CD4-positive, alpha-beta T cell (primary cell): ENCODE results near the gene AQP5. TPM values are rescaled to one million over a fixed set of nuclear protein-coding genes. Genes with fewer than 3 reads are reported as not detected.

Experiments used
- ATAC-seq: fragments of 200-7000 bp; cut with Tn5 transposase; one replicate; pipeline ENCODE4 v1.10.0; 2022; ENCODE audit warnings: mild to moderate bottlenecking; ENCODE audit not compliant: poor library complexity
- CTCF ChIA-PET: fragments of 350-600 bp; sonication (Branson Sonifier 250); formaldehyde crosslinking; loops from one replicate; lab custom pipeline; 2021; ENCODE audit warnings: antibody characterized with exemption, inconsistent platforms; lab: Charles Lee
- POLR2A ChIA-PET: fragments of 350-600 bp; sonication (Branson Sonifier 250); formaldehyde crosslinking; loops from one replicate; lab custom pipeline; 2021; ENCODE audit warnings: antibody characterized with exemption, inconsistent platforms; lab: Charles Lee
- DNase-seq, 14 experiments: peaks; one replicate each; pipeline ENCODE4 v3.0.0-alpha.2; 2013 to 2020; ENCODE audit warnings: mixed read lengths in 2 of 14
- H3K27ac ChIP-seq, 2 donors: one replicate each; pipeline versions ENCODE4 v1.5.1 to v1.7.0; 2013; ENCODE audit warnings: low read length in 2 of 2, low read depth in 1 of 2, mild to moderate bottlenecking in 1 of 2
- H3K27me3 ChIP-seq, 2 experiments: 1 replicate in 1 of 2; 2 replicates in 1 of 2; pipeline versions ENCODE4 v1.6.1 to v1.7.0; 2013; ENCODE audit warnings: low read length in 2 of 2, control low read depth in 1 of 2, mild to moderate bottlenecking in 1 of 2, moderate library complexity in 1 of 2; ENCODE audit not compliant: insufficient read depth in 2 of 2, control insufficient read depth in 1 of 2
- H3K36me3 ChIP-seq: one replicate; pipeline ENCODE4 v1.6.1; 2013; ENCODE audit warnings: low read length, control low read depth; ENCODE audit not compliant: insufficient read depth
- H3K4me1 ChIP-seq: one replicate; pipeline ENCODE4 v1.6.1; 2013; ENCODE audit warnings: low read length, control low read depth; ENCODE audit not compliant: insufficient read depth
- H3K4me3 ChIP-seq: one replicate; pipeline ENCODE4 v1.5.1; 2013; ENCODE audit warnings: mild to moderate bottlenecking, low read length, moderate library complexity
- H3K9me3 ChIP-seq, 2 experiments: 1 replicate in 1 of 2; 2 replicates in 1 of 2; pipeline versions ENCODE4 v1.6.1 to v1.7.0; 2013; ENCODE audit warnings: low read length in 2 of 2, mild to moderate bottlenecking in 2 of 2, control low read depth in 1 of 2, moderate library complexity in 1 of 2; ENCODE audit not compliant: control insufficient read depth in 1 of 2, insufficient read depth in 1 of 2
- H3K27ac Mint-ChIP-seq: one replicate; pipeline ENCODE4 v1.8.0; 2020; ENCODE audit warnings: mixed read lengths
- H3K27me3 Mint-ChIP-seq: one replicate; pipeline ENCODE4 v1.8.0; 2021; ENCODE audit warnings: mixed read lengths
- H3K36me3 Mint-ChIP-seq: one replicate; pipeline ENCODE4 v1.8.0; 2021; ENCODE audit warnings: low read depth, mixed read lengths
- H3K4me1 Mint-ChIP-seq: one replicate; pipeline ENCODE4 v1.8.0; 2021; ENCODE audit warnings: low read depth, mixed read lengths
- H3K4me3 Mint-ChIP-seq: one replicate; pipeline ENCODE4 v1.8.0; 2020; ENCODE audit warnings: mild to moderate bottlenecking, mixed read lengths
- H3K9me3 Mint-ChIP-seq: one replicate; pipeline ENCODE4 v1.8.0; 2020; ENCODE audit warnings: mixed read lengths
- intact Hi-C, 2 experiments: fragments of 100-400 bp; cut with DNase I in 1 of 2; cut with micrococcal nuclease in 1 of 2; formaldehyde crosslinking; loops; one replicate each; pipeline versions ENCODE4 v1.15.1 to v1.9.0; 2023 to 2025; cut with DNase I, micrococcal nuclease
- total RNA-seq, 174 experiments: library from RNA in 2 of 174; stranded (reverse) in 2 of 174; gene quantifications; one replicate each; pipeline ENCODE4 v1.2.3 and lab custom pipeline; 2021 to 2026
- TF ChIP-seq, protein P1 (sequence below): fragments of 200-600 bp; IDR thresholded peaks from one replicate; pipeline ENCODE4 v1.8.0; 2022; ENCODE audit warnings: antibody characterized with exemption, mild to moderate bottlenecking

AQP5 gene
- total RNA-seq, 2 experiments from 2014 or later = not detected

DNA sequence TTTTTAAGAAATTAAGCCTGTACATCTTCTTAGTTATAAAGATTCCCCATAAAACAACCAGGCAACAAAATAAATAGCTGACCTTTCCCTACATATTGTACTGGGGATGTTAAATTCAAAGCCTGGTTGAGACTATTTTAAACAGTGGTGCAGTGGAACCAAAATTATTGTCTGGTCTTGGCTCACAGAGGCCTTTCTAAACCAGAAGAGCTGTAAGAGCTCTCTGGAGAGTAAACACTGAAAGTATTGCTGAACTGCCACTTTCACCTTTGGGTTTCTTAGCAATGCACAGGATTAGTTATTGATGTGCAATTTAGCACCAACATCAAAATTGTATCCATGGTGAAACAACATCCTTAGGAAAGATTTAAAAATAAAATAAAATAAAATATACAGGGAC lies 43.0 kb downstream of the AQP5 start:
- POLR2A ChIA-PET = interaction anchor here (1.2 kb wide), 1 partner anchor 9 kb away, joined by 3 read pairs; no protein-coding TSS in a partner anchor
- ATAC-seq (no peak), DNase-seq (no peak)
- no peak overlapping the region for H3K27ac Mint-ChIP-seq
- Histone ChIP-seq H3K27me3 (no peaks in the 10 kb centered on the region), H3K9me3 (no peaks in the 10 kb centered on the region), H3K36me3 (peaks cover 12% of the 10 kb centered on the region), H3K4me3 (no peak overlapping the region), H3K27ac (no peak overlapping the region), H3K4me1 (no peaks in the 10 kb centered on the region)
- H3K4me3 Mint-ChIP-seq = no peak overlapping the region
- H3K27me3 Mint-ChIP-seq = no peaks in the 10 kb centered on the region
- H3K36me3 Mint-ChIP-seq = peaks cover 44% of the 10 kb centered on the region
- TF ChIP-seq, protein P1, sequence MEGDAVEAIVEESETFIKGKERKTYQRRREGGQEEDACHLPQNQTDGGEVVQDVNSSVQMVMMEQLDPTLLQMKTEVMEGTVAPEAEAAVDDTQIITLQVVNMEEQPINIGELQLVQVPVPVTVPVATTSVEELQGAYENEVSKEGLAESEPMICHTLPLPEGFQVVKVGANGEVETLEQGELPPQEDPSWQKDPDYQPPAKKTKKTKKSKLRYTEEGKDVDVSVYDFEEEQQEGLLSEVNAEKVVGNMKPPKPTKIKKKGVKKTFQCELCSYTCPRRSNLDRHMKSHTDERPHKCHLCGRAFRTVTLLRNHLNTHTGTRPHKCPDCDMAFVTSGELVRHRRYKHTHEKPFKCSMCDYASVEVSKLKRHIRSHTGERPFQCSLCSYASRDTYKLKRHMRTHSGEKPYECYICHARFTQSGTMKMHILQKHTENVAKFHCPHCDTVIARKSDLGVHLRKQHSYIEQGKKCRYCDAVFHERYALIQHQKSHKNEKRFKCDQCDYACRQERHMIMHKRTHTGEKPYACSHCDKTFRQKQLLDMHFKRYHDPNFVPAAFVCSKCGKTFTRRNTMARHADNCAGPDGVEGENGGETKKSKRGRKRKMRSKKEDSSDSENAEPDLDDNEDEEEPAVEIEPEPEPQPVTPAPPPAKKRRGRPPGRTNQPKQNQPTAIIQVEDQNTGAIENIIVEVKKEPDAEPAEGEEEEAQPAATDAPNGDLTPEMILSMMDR = no peak
- no peaks in the 10 kb centered on the region for H3K9me3 Mint-ChIP-seq
- CTCF ChIA-PET = interaction anchor here (2.8 kb wide), 1 partner anchor 37 kb away, joined by 7 read pairs; no protein-coding TSS in a partner anchor
- no peaks in the 10 kb centered on the region for H3K4me1 Mint-ChIP-seq
- intact Hi-C loops = no loop called here

DNA sequence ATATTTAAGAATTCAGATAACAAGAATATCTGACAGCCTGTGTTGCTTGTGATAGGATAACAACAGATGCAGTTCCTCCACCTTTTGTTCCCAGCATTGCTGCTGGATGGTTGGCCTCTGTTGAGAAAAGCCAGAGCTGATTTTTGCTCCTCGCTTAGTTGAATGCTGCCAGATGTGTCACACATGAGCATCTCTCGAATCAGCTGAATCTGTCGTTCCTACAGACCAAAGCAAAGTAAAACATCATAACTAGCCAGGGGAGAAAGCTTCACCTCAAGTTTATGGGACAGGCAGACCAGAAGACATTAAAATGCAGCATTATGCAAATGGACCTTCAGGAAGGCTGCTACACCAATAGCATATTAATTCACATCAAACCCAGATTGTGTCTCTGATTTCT lies 43.5 kb downstream of the AQP5 start:
- Histone ChIP-seq H3K27ac (no peak overlapping the region), H3K36me3 (peaks cover 12% of the 10 kb centered on the region), H3K4me3 (no peak overlapping the region), H3K27me3 (no peaks in the 10 kb centered on the region), H3K9me3 (no peaks in the 10 kb centered on the region), H3K4me1 (no peaks in the 10 kb centered on the region)
- Mint-ChIP-seq H3K9me3 (no peaks in the 10 kb centered on the region), H3K27me3 (no peaks in the 10 kb centered on the region), H3K4me1 (no peaks in the 10 kb centered on the region), H3K36me3 (peaks cover 43% of the 10 kb centered on the region), H3K27ac (no peak overlapping the region), H3K4me3 (no peak overlapping the region)
- DNase-seq (no peak), ATAC-seq (no peak)
- POLR2A ChIA-PET = interaction anchor here (1.2 kb wide), 1 partner anchor 9 kb away, joined by 3 read pairs; no protein-coding TSS in a partner anchor
- TF ChIP-seq, protein P1 = no peak
- intact Hi-C loops = no loop called here
- CTCF ChIA-PET = interaction anchor here (2.0 kb wide), 1 partner anchor 38 kb away, joined by 6 read pairs; no protein-coding TSS in a partner anchor

DNA sequence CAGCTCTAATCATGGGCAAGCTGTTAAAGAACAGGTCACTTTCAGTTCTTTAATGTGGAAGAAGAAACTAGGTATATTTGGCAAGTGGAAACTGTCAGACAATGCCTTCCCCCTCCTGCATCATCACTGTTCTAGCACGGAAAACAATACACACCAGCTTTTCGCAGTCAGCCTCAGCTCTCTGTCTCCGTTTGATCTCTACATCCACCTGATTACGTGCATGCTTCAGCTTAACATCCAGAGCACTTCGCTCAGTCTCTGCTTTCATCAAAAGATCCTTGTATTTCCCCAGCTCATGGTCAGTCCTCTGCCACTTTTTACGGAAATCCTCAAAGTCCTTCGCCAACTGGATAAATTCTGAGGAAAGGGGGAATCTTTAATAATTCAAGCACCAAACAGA lies 44.6 kb downstream of the AQP5 start:
- H3K4me3 Mint-ChIP-seq = no peak overlapping the region
- DNase-seq (no peak), ATAC-seq (no peak)
- H3K27me3 Mint-ChIP-seq = no peaks in the 10 kb centered on the region
- H3K27ac ChIP-seq = no peak overlapping the region
- H3K9me3 Mint-ChIP-seq = no peaks in the 10 kb centered on the region
- ChIA-PET POLR2A (no interaction called here), CTCF (interaction anchor here (1.0 to 2.0 kb wide), 3 partner anchors 12 to 39 kb away, joined by 3 to 6 read pairs (median 3); no protein-coding TSS in a partner anchor)
- H3K27ac Mint-ChIP-seq = no peak overlapping the region
- no peaks in the 10 kb centered on the region for H3K4me1 Mint-ChIP-seq
- H3K36me3 Mint-ChIP-seq = peaks cover 33% of the 10 kb centered on the region
- H3K27me3 ChIP-seq = no peaks in the 10 kb centered on the region
- TF ChIP-seq, protein P1 = no peak
- peaks cover 4% of the 10 kb centered on the region for H3K36me3 ChIP-seq
- no peaks in the 10 kb centered on the region for H3K9me3 ChIP-seq
- no peaks in the 10 kb centered on the region for H3K4me1 ChIP-seq
- intact Hi-C loops = no loop called here
- no peak overlapping the region for H3K4me3 ChIP-seq
